IMR-90 (cell line): ENCODE data around the gene FIBCD1. TPM values are rescaled to one million over a fixed set of nuclear protein-coding genes. Genes with fewer than 3 reads are reported as not detected.

Source experiments
- ATAC-seq: fragments of 200-7000 bp; cut with Tn5 transposase; 2 replicates; pipeline ENCODE4 v1.9.1; 2020; ENCODE audit warnings: low read depth, mild to moderate bottlenecking, moderate library complexity
- BruUV-seq: library from RNA; stranded (reverse); fragments of 400-500 nt; replicated peaks from 2 replicates; lab custom pipeline; 2021; lab: Mats Ljungman, UMichigan
- CTCF ChIA-PET: fragments of 300-600 bp; formaldehyde crosslinking; extraction: SDS; loops from one replicate; lab custom pipeline; 2021; ENCODE audit warnings: antibody characterized with exemption; lab: Yijun Ruan, JAX
- POLR2A ChIA-PET: fragments of 300-600 bp; sonication (Branson Sonifier 250); formaldehyde crosslinking; loops from one replicate; lab custom pipeline; 2022; ENCODE audit warnings: antibody characterized with exemption; ENCODE audit not compliant: unreplicated experiment; lab: Charles Lee
- DNase-seq: peaks from one replicate; pipeline ENCODE4 v3.0.0; 2013
- H2AFZ ChIP-seq: replicated peaks from 2 replicates; pipeline ENCODE3; 2013; ENCODE audit warnings: low read length, mild to moderate bottlenecking; ENCODE audit not compliant: poor library complexity
- H2AK5ac ChIP-seq: 2 replicates; pipeline ENCODE4 v1.6.1; 2013; ENCODE audit warnings: low read depth, low read length, inconsistent platforms
- H2AK9ac ChIP-seq: replicated peaks from 2 replicates; pipeline ENCODE3; 2013; ENCODE audit warnings: mild to moderate bottlenecking, low read depth, low read length, moderate library complexity; ENCODE audit not compliant: poor library complexity
- H2BK120ac ChIP-seq: 2 replicates; pipeline ENCODE4 v1.6.1; 2013; ENCODE audit warnings: low read depth, low read length, inconsistent platforms
- H2BK15ac ChIP-seq: 3 replicates; pipeline ENCODE4 v1.6.1; 2013; ENCODE audit warnings: low read depth, low read length, inconsistent platforms
- H2BK20ac ChIP-seq: 2 replicates; pipeline ENCODE4 v1.6.1; 2013; ENCODE audit warnings: low read depth, mild to moderate bottlenecking, inconsistent platforms, low read length, moderate library complexity
- H2BK5ac ChIP-seq: 2 replicates; pipeline ENCODE4 v1.6.1; 2013; ENCODE audit warnings: mild to moderate bottlenecking, low read depth, low read length, inconsistent platforms; ENCODE audit not compliant: poor library complexity, severe bottlenecking
- H3K14ac ChIP-seq: replicated peaks from 2 replicates; pipeline ENCODE4 v1.6.1; 2013; ENCODE audit warnings: low read depth, low read length, inconsistent platforms
- H3K18ac ChIP-seq: 2 replicates; pipeline ENCODE4 v1.6.1; 2013; ENCODE audit warnings: low read depth, low read length, control low read depth
- H3K23ac ChIP-seq: 2 replicates; pipeline ENCODE4 v1.6.1; 2013; ENCODE audit warnings: low read depth, low read length, inconsistent platforms
- H3K27ac ChIP-seq: 2 replicates; pipeline ENCODE4 v1.5.1; 2013; ENCODE audit warnings: mild to moderate bottlenecking, control low read depth, low read length; ENCODE audit not compliant: insufficient read depth
- H3K27me3 ChIP-seq: 2 replicates; pipeline ENCODE4 v1.6.1; 2013; ENCODE audit warnings: low read length; ENCODE audit not compliant: control insufficient read depth, insufficient read depth
- H3K36me3 ChIP-seq: 2 replicates; pipeline ENCODE4 v1.6.1; 2013; ENCODE audit warnings: low read length, mixed read lengths; ENCODE audit not compliant: control insufficient read depth, insufficient read depth
- H3K4ac ChIP-seq: 2 replicates; pipeline ENCODE4 v1.6.1; 2013; ENCODE audit warnings: low read depth, low read length, inconsistent platforms
- H3K4me1 ChIP-seq: 2 replicates; pipeline ENCODE4 v1.6.1; 2013; ENCODE audit warnings: low read length, mixed read lengths; ENCODE audit not compliant: control insufficient read depth, insufficient read depth
- H3K4me2 ChIP-seq: 2 replicates; pipeline ENCODE4 v1.6.1; 2013; ENCODE audit warnings: low read depth, mild to moderate bottlenecking, control low read depth, low read length, moderate library complexity
- H3K4me3 ChIP-seq: 2 replicates; pipeline ENCODE4 v1.5.1; 2013; ENCODE audit warnings: low read depth, mild to moderate bottlenecking, control low read depth, low read length, moderate library complexity; ENCODE audit not compliant: insufficient read depth
- H3K56ac ChIP-seq: 2 replicates; pipeline ENCODE4 v1.6.1; 2013; ENCODE audit warnings: low read length, inconsistent platforms; ENCODE audit not compliant: insufficient read depth; ENCODE audit errors: extremely low read depth
- H3K79me1 ChIP-seq, 2 experiments: 2 replicates each; pipeline ENCODE4 v1.6.1; 2013; ENCODE audit warnings: low read length in 2 of 2, inconsistent platforms in 1 of 2, low read depth in 1 of 2
- H3K9ac ChIP-seq: 2 replicates; pipeline ENCODE4 v1.6.1; 2013; ENCODE audit warnings: low read depth, low read length, control low read depth
- H3K9me1 ChIP-seq: 2 replicates; pipeline ENCODE4 v1.6.1; 2013; ENCODE audit warnings: low read length, inconsistent platforms; ENCODE audit not compliant: insufficient read depth
- H3K9me3 ChIP-seq: 2 replicates; pipeline ENCODE4 v1.6.1; 2013; ENCODE audit warnings: low read length; ENCODE audit not compliant: control insufficient read depth, insufficient read depth
- H4K20me1 ChIP-seq: 2 replicates; pipeline ENCODE4 v1.6.1; 2013; ENCODE audit warnings: low read length, inconsistent platforms; ENCODE audit not compliant: insufficient read depth
- H4K5ac ChIP-seq: 2 replicates; pipeline ENCODE4 v1.6.1; 2013; ENCODE audit warnings: mild to moderate bottlenecking, low read depth, low read length, control low read depth
- H4K8ac ChIP-seq, 2 experiments: 2 replicates each; pipeline ENCODE4 v1.6.1; 2013; ENCODE audit warnings: low read depth in 2 of 2, low read length in 2 of 2, control low read depth in 1 of 2, inconsistent platforms in 1 of 2
- H4K91ac ChIP-seq: 2 replicates; pipeline ENCODE4 v1.6.1; 2013; ENCODE audit warnings: low read depth, low read length, inconsistent platforms; ENCODE audit not compliant: insufficient read depth
- BHLHE40 ChIP-seq: fragments of 150-350 bp; IDR thresholded peaks from 2 replicates; pipeline ENCODE4 v1.6.1; 2016; ENCODE audit warnings: mild to moderate bottlenecking, low read depth, low read length
- CEBPB ChIP-seq: IDR thresholded peaks from 2 replicates; pipeline ENCODE4 v1.6.1; 2012; ENCODE audit warnings: low read depth, low read length, improper control_type of control experiment
- CHD1 ChIP-seq: IDR thresholded peaks from 2 replicates; pipeline ENCODE4 v1.6.1; 2012; ENCODE audit warnings: low read depth, low read length, improper control_type of control experiment
- FOS ChIP-seq: fragments of 150-350 bp; IDR thresholded peaks from 2 replicates; pipeline ENCODE4 v1.6.1; 2016; ENCODE audit warnings: low read depth, low read length
- MAFK ChIP-seq: IDR thresholded peaks from 2 replicates; pipeline ENCODE4 v1.6.1; 2012; ENCODE audit warnings: low read depth, low read length, improper control_type of control experiment
- MAZ ChIP-seq: IDR thresholded peaks from 2 replicates; pipeline ENCODE4 v1.6.1; 2012; ENCODE audit warnings: low read depth, mild to moderate bottlenecking, low read length, improper control_type of control experiment, moderate library complexity, borderline replicate concordance
- MXI1 ChIP-seq: IDR thresholded peaks from 2 replicates; pipeline ENCODE4 v1.6.1; 2012; ENCODE audit warnings: low read depth, mild to moderate bottlenecking, low read length, moderate library complexity, borderline replicate concordance
- NFE2L2 ChIP-seq: fragments of 150-350 bp; IDR thresholded peaks from 2 replicates; pipeline ENCODE4 v1.6.1; 2016; ENCODE audit warnings: low read depth, mild to moderate bottlenecking, low read length
- POLR2A ChIP-seq: IDR thresholded peaks from 2 replicates; pipeline ENCODE4 v1.6.1; 2012; ENCODE audit warnings: mild to moderate bottlenecking, low read depth, low read length
- RAD21 ChIP-seq: IDR thresholded peaks from 2 replicates; pipeline ENCODE4 v1.6.1; 2012; ENCODE audit warnings: low read length, improper control_type of control experiment
- RCOR1 ChIP-seq: IDR thresholded peaks from 2 replicates; pipeline ENCODE4 v1.6.1; 2012; ENCODE audit warnings: mild to moderate bottlenecking, low read length, improper control_type of control experiment; ENCODE audit not compliant: insufficient replicate concordance
- RFX5 ChIP-seq: IDR thresholded peaks from 2 replicates; pipeline ENCODE4 v1.8.0; 2012; ENCODE audit warnings: low read depth, mild to moderate bottlenecking, low read length, moderate library complexity
- SMC3 ChIP-seq: fragments of 150-350 bp; IDR thresholded peaks from 2 replicates; pipeline ENCODE4 v1.6.1; 2016; ENCODE audit warnings: low read depth, mild to moderate bottlenecking, antibody characterized with exemption, low read length, moderate library complexity
- WGBS, 2 experiments: methylation state at CpG; one replicate each; pipeline versions ENCODE4 v1.1.5 to v1.1.7; 2013; ENCODE audit warnings: missing lambda C conversion rate in 2 of 2; ENCODE audit not compliant: insufficient read length in 1 of 2; ENCODE audit errors: extremely low coverage in 2 of 2; 5-methylcytosine and 5-hydroxymethylcytosine counted together
- dilution Hi-C: fragments of 300-500 bp; cut with HindIII; formaldehyde crosslinking; loops from one replicate; pipeline ENCODE4 v1.14.3; 2018; ENCODE audit warnings: low sequenced_read_pairs; ENCODE audit not compliant: unreplicated experiment
- in situ Hi-C: fragments of 300-500 bp; cut with MboI; formaldehyde crosslinking; loops from 3 replicates; pipeline ENCODE4 v1.14.3; 2019; ENCODE audit warnings: low sequenced_read_pairs, inconsistent platforms, mixed read lengths
- intact Hi-C: fragments of 100-400 bp; cut with micrococcal nuclease; formaldehyde crosslinking; loops from 2 replicates; pipeline ENCODE4 v1.10.0; 2022
- polyA plus RNA-seq, 3 experiments: library from polyadenylated mRNA; depleted of rRNA; stranded (reverse); fragments of >200 nt; gene quantifications; 2 replicates each; pipeline ENCODE4 v1.2.3, GENCODE V29; 2012; ENCODE audit warnings: low replicate concordance in 1 of 3
- total RNA-seq: library from RNA; depleted of rRNA; stranded (reverse); fragments of >200 nt; gene quantifications from 2 replicates; pipeline ENCODE4 v1.2.3, GENCODE V29; 2012
- TF ChIP-seq, protein P1 (sequence below): conservative IDR thresholded peaks from 2 replicates; pipeline ENCODE4 v1.5.1; 2012; ENCODE audit warnings: mild to moderate bottlenecking, low read depth, low read length, improper control_type of control experiment
- TF ChIP-seq, protein P2 (sequence below): fragments of 150-350 bp; IDR thresholded peaks from 2 replicates; pipeline ENCODE4 v1.6.1; 2017; ENCODE audit warnings: mild to moderate bottlenecking, antibody characterized with exemption, low read length, low read depth
- TF ChIP-seq, protein P3 (sequence below): fragments of 150-350 bp; IDR thresholded peaks from 2 replicates; pipeline ENCODE4 v1.6.1; 2016; ENCODE audit warnings: low read depth, mild to moderate bottlenecking, low read length, moderate library complexity, borderline replicate concordance

FIBCD1 gene
- total and polyA plus RNA-seq, 2 of the 4 experiments (the other 2 are of a cell fraction): 1.1 to 10.1 TPM

DNA sequence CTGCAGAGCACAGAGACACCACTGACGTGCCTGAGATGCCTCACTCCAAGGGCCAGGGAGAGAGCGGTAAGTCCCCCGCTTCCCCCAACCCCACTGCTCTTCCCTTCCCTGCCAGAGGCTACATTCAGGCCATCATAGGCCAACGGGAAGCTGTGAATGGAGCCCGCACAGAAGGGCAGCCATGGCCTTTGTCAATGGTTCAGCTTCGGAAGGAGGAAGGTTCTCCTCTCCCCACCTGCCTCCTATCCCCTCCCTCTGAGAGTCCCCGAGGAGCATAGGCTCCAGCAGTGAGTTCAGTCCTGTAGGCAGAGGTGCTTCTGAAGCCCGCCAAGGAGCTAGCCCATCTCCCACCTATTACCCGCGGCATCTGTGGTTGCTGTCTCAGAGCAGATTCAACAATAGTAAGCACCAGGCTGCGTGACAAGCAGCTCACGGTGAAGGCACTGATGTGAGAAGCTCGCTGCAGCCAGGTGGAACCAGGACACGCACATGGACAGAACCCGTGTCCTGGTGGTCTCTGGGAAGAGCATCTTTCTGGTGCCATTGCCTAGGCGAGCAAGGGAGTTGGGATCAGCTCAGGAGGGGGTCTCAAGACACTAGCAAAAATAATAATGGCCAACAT, 58.3 kb downstream of the FIBCD1 start:
- Histone ChIP-seq H3K9ac (no peak overlapping the region), H3K23ac (no peak overlapping the region), H3K4me3 (no peak overlapping the region), H2AFZ (no peak overlapping the region), H2AK9ac (no peak overlapping the region), H3K4ac (no peak overlapping the region), H2AK5ac (no peak overlapping the region), H3K36me3 (peaks cover 80% of the 10 kb centered on the region), H3K9me1 (no peaks in the 10 kb centered on the region), H3K4me2 (no peak overlapping the region), H3K56ac (no peak overlapping the region), H2BK20ac (no peak overlapping the region), H4K5ac (no peak overlapping the region), H2BK120ac (no peak overlapping the region), H4K20me1 (peaks cover 8% of the 10 kb centered on the region), H3K79me1 (peaks cover 36 to 47% of the 10 kb centered on the region in 2 experiments), H3K27me3 (no peaks in the 10 kb centered on the region), H4K8ac (no peak overlapping the region), H3K14ac (no peak overlapping the region), H3K27ac (no peak overlapping the region), H4K91ac (no peak overlapping the region), H2BK15ac (no peak overlapping the region), H3K9me3 (no peaks in the 10 kb centered on the region), H3K4me1 (no peaks in the 10 kb centered on the region), H2BK5ac (no peak overlapping the region), H3K18ac (no peak overlapping the region)
- ChIA-PET POLR2A (no interaction called here), CTCF (interaction anchor here (1.1 kb wide), 1 partner anchor 10 kb away, joined by 4 read pairs; no protein-coding TSS in a partner anchor)
- TF ChIP-seq NFE2L2: no peak
- TF ChIP-seq BHLHE40: no peak
- TF ChIP-seq, protein P1, sequence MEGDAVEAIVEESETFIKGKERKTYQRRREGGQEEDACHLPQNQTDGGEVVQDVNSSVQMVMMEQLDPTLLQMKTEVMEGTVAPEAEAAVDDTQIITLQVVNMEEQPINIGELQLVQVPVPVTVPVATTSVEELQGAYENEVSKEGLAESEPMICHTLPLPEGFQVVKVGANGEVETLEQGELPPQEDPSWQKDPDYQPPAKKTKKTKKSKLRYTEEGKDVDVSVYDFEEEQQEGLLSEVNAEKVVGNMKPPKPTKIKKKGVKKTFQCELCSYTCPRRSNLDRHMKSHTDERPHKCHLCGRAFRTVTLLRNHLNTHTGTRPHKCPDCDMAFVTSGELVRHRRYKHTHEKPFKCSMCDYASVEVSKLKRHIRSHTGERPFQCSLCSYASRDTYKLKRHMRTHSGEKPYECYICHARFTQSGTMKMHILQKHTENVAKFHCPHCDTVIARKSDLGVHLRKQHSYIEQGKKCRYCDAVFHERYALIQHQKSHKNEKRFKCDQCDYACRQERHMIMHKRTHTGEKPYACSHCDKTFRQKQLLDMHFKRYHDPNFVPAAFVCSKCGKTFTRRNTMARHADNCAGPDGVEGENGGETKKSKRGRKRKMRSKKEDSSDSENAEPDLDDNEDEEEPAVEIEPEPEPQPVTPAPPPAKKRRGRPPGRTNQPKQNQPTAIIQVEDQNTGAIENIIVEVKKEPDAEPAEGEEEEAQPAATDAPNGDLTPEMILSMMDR: no peak
- no peak for TF ChIP-seq CHD1
- TF ChIP-seq SMC3: no peak
- TF ChIP-seq POLR2A: no peak
- no peak for TF ChIP-seq RAD21
- TF ChIP-seq, protein P2, sequence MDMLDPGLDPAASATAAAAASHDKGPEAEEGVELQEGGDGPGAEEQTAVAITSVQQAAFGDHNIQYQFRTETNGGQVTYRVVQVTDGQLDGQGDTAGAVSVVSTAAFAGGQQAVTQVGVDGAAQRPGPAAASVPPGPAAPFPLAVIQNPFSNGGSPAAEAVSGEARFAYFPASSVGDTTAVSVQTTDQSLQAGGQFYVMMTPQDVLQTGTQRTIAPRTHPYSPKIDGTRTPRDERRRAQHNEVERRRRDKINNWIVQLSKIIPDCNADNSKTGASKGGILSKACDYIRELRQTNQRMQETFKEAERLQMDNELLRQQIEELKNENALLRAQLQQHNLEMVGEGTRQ: no peak
- no peak for TF ChIP-seq RFX5
- TF ChIP-seq MAZ: no peak
- no peak for TF ChIP-seq MAFK
- TF ChIP-seq FOS: no peak
- no peak for TF ChIP-seq RCOR1
- TF ChIP-seq, protein P3, sequence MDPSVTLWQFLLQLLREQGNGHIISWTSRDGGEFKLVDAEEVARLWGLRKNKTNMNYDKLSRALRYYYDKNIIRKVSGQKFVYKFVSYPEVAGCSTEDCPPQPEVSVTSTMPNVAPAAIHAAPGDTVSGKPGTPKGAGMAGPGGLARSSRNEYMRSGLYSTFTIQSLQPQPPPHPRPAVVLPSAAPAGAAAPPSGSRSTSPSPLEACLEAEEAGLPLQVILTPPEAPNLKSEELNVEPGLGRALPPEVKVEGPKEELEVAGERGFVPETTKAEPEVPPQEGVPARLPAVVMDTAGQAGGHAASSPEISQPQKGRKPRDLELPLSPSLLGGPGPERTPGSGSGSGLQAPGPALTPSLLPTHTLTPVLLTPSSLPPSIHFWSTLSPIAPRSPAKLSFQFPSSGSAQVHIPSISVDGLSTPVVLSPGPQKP: no peak
- no peak for TF ChIP-seq CEBPB
- no peak for TF ChIP-seq MXI1
- ATAC-seq: no peak
- WGBS, 2 experiments: 91% methylated on average over 5 of the region's 16 CpGs; no CpG with 5 or more reads in 1 of the 2 experiments
- intact Hi-C loops (no loop called here), in situ Hi-C loops (no loop called here), dilution Hi-C loops (no loop called here)
- no peak for DNase-seq
- no TSS peak for BruUV-seq
